GM18507 (cell line): ENCODE data around the gene FAM200B.
A peak's percentile ranks its signal among the peaks of the same experiment; 100 is the strongest.

Experiments
- DNase-seq: peaks from one replicate; pipeline ENCODE4 v3.0.0; 2011; ENCODE audit warnings: low read depth; ENCODE audit not compliant: insufficient read length; ENCODE audit errors: extremely low spot score
- FAIRE-seq: peaks from 2 replicates; lab custom pipeline; 2011; peaks lifted over from hg19 to GRCh38; lab: Jason Lieb, UNC

FAM200B gene

GRCh38 chr4:15681372-15682241 is at the start of gene FAM200B:
TSS of gene FAM200B (plus strand) at chr4:15681827. CDS start at chr4:15686978, 5,151 bp downstream.
- FAIRE-seq: peak; percentile 98
- DNase-seq: peak; percentile 93

- DNase-seq (no peak), FAIRE-seq (no peak)
Measured at GRCh38 chr4:15636818-15637217, 44.8 kb upstream of the FAM200B start.

- FAIRE-seq: no peak
Measured at GRCh38 chr4:15638418-15638817, 43.2 kb upstream of the FAM200B start.

GRCh38 chr4:15648600-15648999 is 33.0 kb upstream of the FAM200B start:
- DNase-seq (no peak), FAIRE-seq (peak; percentile 57)

More at GRCh38 chr4:15638418-15638817, 43.2 kb upstream of the FAM200B start:
- DNase-seq: no peak

- FAIRE-seq (peak; percentile 89), DNase-seq (peak; percentile 11)
Measured at GRCh38 chr4:15649914-15650545, 31.6 kb upstream of the FAM200B start.

- DNase-seq: no peak
- FAIRE-seq: peak; percentile 36
Measured at GRCh38 chr4:15651676-15652075, 30.0 kb upstream of the FAM200B start.

GRCh38 chr4:15652191-15652590 is 29.4 kb upstream of the FAM200B start:
- FAIRE-seq: no peak
- no peak for DNase-seq

GRCh38 chr4:15652841-15653240 is 28.8 kb upstream of the FAM200B start:
- FAIRE-seq: no peak
- no peak for DNase-seq

- no peak for DNase-seq
- FAIRE-seq: no peak
Measured at GRCh38 chr4:15653420-15653819, 28.2 kb upstream of the FAM200B start.

- DNase-seq (no peak), FAIRE-seq (peak; percentile 76)
Measured at GRCh38 chr4:15653864-15654592, 27.6 kb upstream of the FAM200B start.

- FAIRE-seq: peak; percentile 48
- peak; percentile 9 for DNase-seq
Measured at GRCh38 chr4:15654593-15655222, 26.9 kb upstream of the FAM200B start.

GRCh38 chr4:15655223-15656037 is 26.2 kb upstream of the FAM200B start, which contains the start of gene FBXL5:
TSS of gene FBXL5 (minus strand) at chr4:15655357. CDS start at chr4:15655287, 70 bp downstream.
- FAIRE-seq (peak; percentile 81), DNase-seq (peak; percentile 89)

- FAIRE-seq: no peak
- no peak for DNase-seq
Measured at GRCh38 chr4:15656038-15656470, 25.6 kb upstream of the FAM200B start.

GRCh38 chr4:15657366-15657765 is 24.3 kb upstream of the FAM200B start:
- no peak for DNase-seq
- FAIRE-seq: no peak

GRCh38 chr4:15658136-15658770 is 23.4 kb upstream of the FAM200B start:
- no peak for FAIRE-seq
- DNase-seq: no peak

- FAIRE-seq: no peak
Measured at GRCh38 chr4:15658781-15659180, 22.8 kb upstream of the FAM200B start.

GRCh38 chr4:15659768-15660570 is 21.7 kb upstream of the FAM200B start:
- no peak for DNase-seq

More at GRCh38 chr4:15658781-15659180, 22.8 kb upstream of the FAM200B start:
- DNase-seq: no peak

More at GRCh38 chr4:15659768-15660570, 21.7 kb upstream of the FAM200B start:
- FAIRE-seq: no peak
